Activated T-cell treated with anti-CD3 and anti-CD28 coated beads for 1 hour (primary cell): ENCODE data around the gene KATNBL1.
"Not testable (repeated sequence)": the region's sequence is repeated elsewhere in the genome, so short reads cannot be mapped to it uniquely, and the experiment has no call there.

Experiments used
- DNase-seq: peaks from one replicate; pipeline ENCODE4 v3.0.0-alpha.2; 2020; ENCODE audit warnings: low read depth

The KATNBL1 gene

GRCh38 chr15:34203305-34203704 is 6.6 kb downstream of the KATNBL1 start:
- no peak for DNase-seq

GRCh38 chr15:34193272-34193671 is 16.6 kb downstream of the KATNBL1 start:
- DNase-seq, result not testable (repeated sequence)

- no peak for DNase-seq
Observed at GRCh38 chr15:34188711-34189110, 21.2 kb downstream of the KATNBL1 start.

GRCh38 chr15:34185666-34186065 is 24.2 kb downstream of the KATNBL1 start:
- no peak for DNase-seq

- DNase-seq, result no peak
Observed at GRCh38 chr15:34182942-34183341, 27.0 kb downstream of the KATNBL1 start.

- no peak for DNase-seq
Observed at GRCh38 chr15:34179234-34179633, 30.7 kb downstream of the KATNBL1 start.

GRCh38 chr15:34165987-34166573 is 43.8 kb downstream of the KATNBL1 start:
- not testable (repeated sequence) for DNase-seq

GRCh38 chr15:34161329-34161963 is 48.5 kb downstream of the KATNBL1 start:
- DNase-seq, result no peak

GRCh38 chr15:34160735-34161134 is 49.2 kb downstream of the KATNBL1 start:
- DNase-seq, result no peak

GRCh38 chr15:34158355-34158754 is 51.5 kb downstream of the KATNBL1 start:
- DNase-seq, result no peak

- DNase-seq, result no peak
Observed at GRCh38 chr15:34155859-34156258, 54.0 kb downstream of the KATNBL1 start.

- no peak for DNase-seq
Observed at GRCh38 chr15:34154725-34155204, 55.1 kb downstream of the KATNBL1 start.

- no peak for DNase-seq
Observed at GRCh38 chr15:34147371-34148140, 62.3 kb downstream of the KATNBL1 start.

GRCh38 chr15:34133511-34133910 is 76.4 kb downstream of the KATNBL1 start:
- DNase-seq, result no peak

- no peak for DNase-seq
Observed at GRCh38 chr15:34132881-34133280, 77.0 kb downstream of the KATNBL1 start.

- DNase-seq, result no peak
Observed at GRCh38 chr15:34128898-34129297, 81.0 kb downstream of the KATNBL1 start.

- no peak for DNase-seq
Observed at GRCh38 chr15:34126522-34126921, 83.4 kb downstream of the KATNBL1 start.

- no peak for DNase-seq
Observed at GRCh38 chr15:34125945-34126344, 84.0 kb downstream of the KATNBL1 start.

- no peak for DNase-seq
Observed at GRCh38 chr15:34124651-34125050, 85.2 kb downstream of the KATNBL1 start.

- no peak for DNase-seq
Observed at GRCh38 chr15:34122771-34123183, 87.1 kb downstream of the KATNBL1 start.

GRCh38 chr15:34121786-34122185 is 88.1 kb downstream of the KATNBL1 start:
- DNase-seq, result not testable (repeated sequence)

- not testable (repeated sequence) for DNase-seq
Observed at GRCh38 chr15:34120420-34120819, 89.5 kb downstream of the KATNBL1 start.

GRCh38 chr15:34119291-34119690 is 90.6 kb downstream of the KATNBL1 start:
- no peak for DNase-seq
